ENCODE measurements around the gene BRSK1.

- no peak for TF ChIP-seq CTCF (IDR thresholded peaks at IDR 0.05)
- TF ChIP-seq POLR2A (IDR thresholded peaks at IDR 0.05): no peak
- no peak for TF ChIP-seq EP300 (IDR thresholded peaks at IDR 0.05)
- TF ChIP-seq POLR2AphosphoS5 (IDR thresholded peaks at IDR 0.05): no peak
Observed at GRCh38 chr19:55283548-55284377, at the start of gene BRSK1.

Data from stomach (tissue), 4 donors.